Measurements from ENCODE around the gene TBL1X.

DNA sequence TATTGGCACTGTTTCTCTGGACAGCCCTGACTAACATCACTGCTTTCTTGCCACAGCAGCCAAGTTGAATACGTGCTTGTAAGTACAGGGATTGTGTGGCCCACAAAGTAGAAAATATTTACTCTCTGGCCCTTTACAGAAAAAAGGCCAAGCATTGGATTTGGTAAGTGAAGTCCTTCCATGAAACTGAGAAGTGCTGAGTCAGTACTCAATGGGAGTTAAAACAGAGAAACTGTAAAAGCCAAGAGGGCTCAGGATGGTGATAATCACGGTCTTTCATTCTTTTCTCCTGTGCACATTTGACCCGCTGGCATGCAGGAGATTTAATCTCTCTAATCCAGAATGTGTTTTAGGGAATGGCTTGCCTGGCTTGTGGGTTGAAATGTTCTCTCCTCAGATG is 46.1 kb downstream of the TBL1X start:
- TF ChIP-seq, protein P1, sequence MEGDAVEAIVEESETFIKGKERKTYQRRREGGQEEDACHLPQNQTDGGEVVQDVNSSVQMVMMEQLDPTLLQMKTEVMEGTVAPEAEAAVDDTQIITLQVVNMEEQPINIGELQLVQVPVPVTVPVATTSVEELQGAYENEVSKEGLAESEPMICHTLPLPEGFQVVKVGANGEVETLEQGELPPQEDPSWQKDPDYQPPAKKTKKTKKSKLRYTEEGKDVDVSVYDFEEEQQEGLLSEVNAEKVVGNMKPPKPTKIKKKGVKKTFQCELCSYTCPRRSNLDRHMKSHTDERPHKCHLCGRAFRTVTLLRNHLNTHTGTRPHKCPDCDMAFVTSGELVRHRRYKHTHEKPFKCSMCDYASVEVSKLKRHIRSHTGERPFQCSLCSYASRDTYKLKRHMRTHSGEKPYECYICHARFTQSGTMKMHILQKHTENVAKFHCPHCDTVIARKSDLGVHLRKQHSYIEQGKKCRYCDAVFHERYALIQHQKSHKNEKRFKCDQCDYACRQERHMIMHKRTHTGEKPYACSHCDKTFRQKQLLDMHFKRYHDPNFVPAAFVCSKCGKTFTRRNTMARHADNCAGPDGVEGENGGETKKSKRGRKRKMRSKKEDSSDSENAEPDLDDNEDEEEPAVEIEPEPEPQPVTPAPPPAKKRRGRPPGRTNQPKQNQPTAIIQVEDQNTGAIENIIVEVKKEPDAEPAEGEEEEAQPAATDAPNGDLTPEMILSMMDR (optimal IDR thresholded peaks at IDR 0.05 in 1 of 3, IDR thresholded peaks at IDR 0.05 in 1 of 3, conservative IDR thresholded peaks at IDR 0.05 in 1 of 3; ENCODE audit: extremely low read depth in 1 of 3, insufficient read depth in 2 of 3, low read length in 3 of 3), result no peak
- TF ChIP-seq EZH2 (IDR thresholded peaks at IDR 0.05; ENCODE audit: low read length), result no peak

All from keratinocyte (primary cell).